ENCODE data around the gene LPGAT1.

LPGAT1 gene

GRCh38 chr1:211734791-211735190 is 95.8 kb downstream of the LPGAT1 start:
- no peak overlapping the region for H3K4me3 ChIP-seq (ENCODE audit: control insufficient read depth, low read depth, low read length)
- no peak for DNase-seq (ENCODE audit: low read depth)

GRCh38 chr1:211734359-211734758 is 96.2 kb downstream of the LPGAT1 start:
- no peak for DNase-seq (ENCODE audit: low read depth)
- no peak for TF ChIP-seq CTCF (IDR thresholded peaks at IDR 0.05; ENCODE audit: control insufficient read depth, insufficient read depth, low read depth, low read length, missing control alignments)
- H3K4me3 ChIP-seq (ENCODE audit: control insufficient read depth, low read depth, low read length), result no peak overlapping the region

More at GRCh38 chr1:211734791-211735190, 95.8 kb downstream of the LPGAT1 start:
- TF ChIP-seq CTCF (IDR thresholded peaks at IDR 0.05; ENCODE audit: control insufficient read depth, insufficient read depth, low read depth, low read length, missing control alignments), result no peak

- TF ChIP-seq CTCF (IDR thresholded peaks at IDR 0.05; ENCODE audit: control insufficient read depth, insufficient read depth, low read depth, low read length, missing control alignments), result no peak
- DNase-seq (ENCODE audit: low read depth), result no peak
- no peak overlapping the region for H3K4me3 ChIP-seq (ENCODE audit: control insufficient read depth, low read depth, low read length)
Observed at GRCh38 chr1:211732293-211732980, 98.1 kb downstream of the LPGAT1 start.

GRCh38 chr1:211731456-211732292 is 98.9 kb downstream of the LPGAT1 start:
- no peak for TF ChIP-seq CTCF (IDR thresholded peaks at IDR 0.05; ENCODE audit: control insufficient read depth, insufficient read depth, low read depth, low read length, missing control alignments)
- no peak for DNase-seq (ENCODE audit: low read depth)
- H3K4me3 ChIP-seq (ENCODE audit: control insufficient read depth, low read depth, low read length), result no peak overlapping the region

GRCh38 chr1:211730347-211730746 is 100.2 kb downstream of the LPGAT1 start:
- DNase-seq (ENCODE audit: low read depth), result no peak
- TF ChIP-seq CTCF (IDR thresholded peaks at IDR 0.05; ENCODE audit: control insufficient read depth, insufficient read depth, low read depth, low read length, missing control alignments), result no peak
- no peak overlapping the region for H3K4me3 ChIP-seq (ENCODE audit: control insufficient read depth, low read depth, low read length)

GRCh38 chr1:211729238-211729637 is 101.3 kb downstream of the LPGAT1 start:
- H3K4me3 ChIP-seq (ENCODE audit: control insufficient read depth, low read depth, low read length), result no peak overlapping the region
- no peak for DNase-seq (ENCODE audit: low read depth)
- TF ChIP-seq CTCF (IDR thresholded peaks at IDR 0.05; ENCODE audit: control insufficient read depth, insufficient read depth, low read depth, low read length, missing control alignments), result no peak
